GM18868 (cell line): ENCODE results near the gene ROM1.
A peak's percentile ranks its signal among the peaks of the same experiment; 100 is the strongest.
"Not testable (repeated sequence)": the region's sequence is repeated elsewhere in the genome, so short reads cannot be mapped to it uniquely, and the experiment has no call there.

Experiments used
- ATAC-seq: cut with Tn5 transposase; IDR thresholded peaks from one replicate; pipeline ENCODE4 v1.9.1; 2021; ENCODE audit warnings: mild to moderate bottlenecking, moderate library complexity; ENCODE audit not compliant: unreplicated experiment

Gene ROM1

DNA sequence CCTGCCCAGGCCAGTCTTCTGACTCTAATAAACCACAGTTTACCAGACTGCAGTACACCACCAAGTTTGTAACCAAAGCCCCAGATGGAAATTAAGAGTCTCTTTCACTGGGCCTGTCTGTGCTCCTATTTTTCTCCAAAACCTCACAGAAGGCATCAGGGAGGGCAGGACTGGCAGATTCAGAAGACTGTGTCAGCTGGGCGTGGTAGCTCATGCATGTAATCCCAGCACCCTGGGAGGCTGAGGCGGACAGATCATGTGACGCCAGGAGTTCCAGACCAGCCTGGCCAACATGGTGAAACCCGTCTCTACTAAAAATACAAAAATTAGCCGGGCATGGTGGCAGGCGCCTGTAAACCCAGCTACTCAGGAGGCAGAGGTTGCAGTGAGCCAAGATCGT, 27.7 kb upstream of the ROM1 start:
- ATAC-seq = not testable (repeated sequence)

DNA sequence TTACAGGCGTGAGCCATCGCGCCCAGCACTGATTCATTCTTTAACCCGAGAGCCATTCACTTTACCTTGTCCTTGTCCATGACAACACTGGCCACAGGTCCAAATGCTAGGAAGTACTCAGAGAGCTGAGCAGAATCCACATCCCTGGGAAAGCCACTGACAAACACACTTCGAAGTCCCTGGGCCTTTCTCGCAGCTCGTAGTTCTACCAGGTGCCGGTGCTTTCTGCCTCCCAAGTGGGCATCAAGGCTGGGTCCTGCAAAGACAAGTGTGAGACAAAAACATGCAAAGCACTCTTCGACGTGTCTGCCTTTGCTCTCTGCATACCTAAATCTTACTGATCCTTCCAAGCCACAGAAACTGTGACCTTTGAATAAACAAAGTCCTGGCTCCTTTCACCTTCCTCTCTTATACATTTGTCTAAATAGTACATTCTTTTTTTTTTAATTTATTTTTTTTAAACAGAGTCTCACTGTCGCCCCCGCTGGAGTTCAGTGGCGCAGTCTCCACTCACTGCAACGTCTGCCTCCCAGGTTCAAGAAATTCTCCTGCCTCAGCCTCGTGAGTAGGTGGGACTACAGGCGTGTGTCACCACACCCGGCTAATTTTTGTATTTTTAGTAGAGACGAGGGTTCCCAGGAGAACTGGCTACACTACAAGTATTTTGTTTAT, 24.0 kb upstream of the ROM1 start:
- ATAC-seq = no peak

DNA sequence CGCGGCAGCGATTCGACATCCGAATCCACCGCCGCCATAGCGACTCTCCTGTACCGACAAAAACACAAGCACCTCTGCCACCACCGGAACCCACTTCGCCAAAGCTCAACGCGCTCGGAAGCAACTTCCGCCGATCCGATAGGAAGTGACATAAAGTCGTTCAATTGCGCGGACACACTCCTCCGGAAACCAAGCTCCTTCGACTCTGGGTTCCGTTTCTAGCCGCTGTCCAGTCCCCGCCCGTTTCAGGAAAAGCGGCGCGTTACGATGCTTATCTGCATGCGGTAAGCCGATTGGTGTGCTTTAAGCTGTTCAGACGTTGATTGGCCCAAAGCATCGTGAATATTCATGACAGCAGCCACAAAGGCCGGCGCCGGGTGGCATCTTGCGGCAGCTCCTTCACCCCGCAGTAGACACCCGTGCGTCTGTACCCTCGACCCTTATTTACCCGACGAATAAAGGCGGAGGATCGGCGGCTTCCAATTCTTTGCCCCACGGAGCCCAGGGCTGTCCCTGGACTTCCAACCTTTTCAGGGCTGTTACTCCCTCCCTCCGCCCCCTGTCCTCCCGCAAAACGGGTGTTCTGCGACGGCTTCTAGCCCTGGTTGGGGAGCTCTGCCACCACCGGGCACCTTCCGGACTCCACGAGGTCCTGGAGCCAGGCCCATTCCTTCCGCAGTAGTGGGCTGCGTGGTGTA, 21.5 kb upstream of the ROM1 start, which contains the start of gene TUT1:
TUT1 (minus strand) TSS at position 76 of the 698 bp plus-strand sequence; CDS start at position 38, 38 bp downstream.
- ATAC-seq = peak; percentile 88

DNA sequence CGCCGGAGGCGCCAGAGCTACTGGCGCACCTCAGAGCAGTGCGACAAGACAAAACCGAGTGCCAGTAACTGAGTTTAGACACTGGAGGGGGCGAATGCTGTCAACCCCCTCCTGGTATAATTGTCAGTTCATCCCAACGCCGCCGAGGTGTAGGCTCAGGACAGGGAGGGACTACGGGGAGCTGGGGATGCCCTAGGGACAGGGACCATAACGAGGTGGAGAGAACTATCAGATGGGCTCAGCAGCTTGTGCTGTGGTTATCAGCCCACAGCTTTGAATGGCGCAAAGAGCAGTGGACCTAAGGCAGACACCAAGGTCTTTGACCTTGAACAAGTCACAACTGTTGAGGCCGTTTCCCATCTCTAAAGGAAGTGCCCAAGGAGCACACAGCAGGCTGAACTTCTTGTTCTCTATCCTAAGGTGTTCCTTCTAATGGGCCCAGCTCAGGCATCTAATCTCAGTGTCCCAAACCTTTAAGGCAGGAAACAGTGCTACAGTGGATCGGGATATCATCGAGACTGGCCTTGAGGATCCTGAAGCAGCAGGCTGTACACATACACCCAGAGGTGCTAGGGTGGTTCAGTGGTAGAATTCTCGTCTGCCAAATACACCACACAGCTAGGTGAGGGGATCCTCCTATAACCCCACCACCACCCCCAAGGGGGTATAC, 20.8 kb upstream of the ROM1 start:
- no peak for ATAC-seq

DNA sequence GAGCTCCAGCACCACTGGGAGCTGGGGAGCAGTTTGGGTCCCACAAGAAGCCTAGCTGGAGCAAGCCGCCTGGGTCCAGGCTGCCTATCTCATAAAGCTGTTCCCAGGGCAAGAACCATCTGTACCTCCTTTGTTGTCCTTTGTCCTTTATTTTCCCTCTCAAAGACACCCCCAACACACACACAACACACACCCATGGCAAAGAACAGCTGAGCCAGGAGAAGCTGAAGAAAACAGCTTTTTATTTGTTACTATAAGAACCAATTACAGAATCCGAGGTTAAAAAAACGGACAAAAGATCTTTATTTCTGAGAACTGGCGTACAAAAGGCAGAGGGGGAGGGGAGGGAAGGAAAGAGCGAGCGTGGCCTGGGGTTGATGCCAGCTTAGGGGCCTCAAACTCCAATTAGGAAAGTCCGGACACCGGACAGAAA, 20.1 kb upstream of the ROM1 start:
- no peak for ATAC-seq

GRCh38 chr11:62593434-62594044, 19.5 kb upstream of the ROM1 start:
- ATAC-seq = no peak

DNA sequence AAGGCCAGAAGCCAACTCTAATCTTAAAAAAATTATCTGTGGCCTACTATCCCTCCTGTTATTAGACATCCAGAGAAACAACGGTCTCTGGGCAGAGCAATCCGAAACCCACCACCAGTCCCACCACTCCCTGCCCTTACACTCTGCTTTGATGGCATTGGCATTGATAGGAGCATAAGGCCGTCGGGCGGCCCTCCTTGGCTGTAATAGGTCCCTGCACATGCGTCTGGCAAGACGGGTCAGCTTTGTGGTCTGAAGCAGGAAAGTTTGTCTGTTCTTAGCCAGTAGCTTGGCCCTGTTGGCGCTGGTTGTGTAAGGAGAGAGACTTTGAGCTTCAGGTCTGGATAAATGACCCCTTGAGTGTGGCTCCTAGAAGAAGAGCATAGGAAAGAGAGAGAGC, 17.9 kb upstream of the ROM1 start:
- no peak for ATAC-seq

DNA sequence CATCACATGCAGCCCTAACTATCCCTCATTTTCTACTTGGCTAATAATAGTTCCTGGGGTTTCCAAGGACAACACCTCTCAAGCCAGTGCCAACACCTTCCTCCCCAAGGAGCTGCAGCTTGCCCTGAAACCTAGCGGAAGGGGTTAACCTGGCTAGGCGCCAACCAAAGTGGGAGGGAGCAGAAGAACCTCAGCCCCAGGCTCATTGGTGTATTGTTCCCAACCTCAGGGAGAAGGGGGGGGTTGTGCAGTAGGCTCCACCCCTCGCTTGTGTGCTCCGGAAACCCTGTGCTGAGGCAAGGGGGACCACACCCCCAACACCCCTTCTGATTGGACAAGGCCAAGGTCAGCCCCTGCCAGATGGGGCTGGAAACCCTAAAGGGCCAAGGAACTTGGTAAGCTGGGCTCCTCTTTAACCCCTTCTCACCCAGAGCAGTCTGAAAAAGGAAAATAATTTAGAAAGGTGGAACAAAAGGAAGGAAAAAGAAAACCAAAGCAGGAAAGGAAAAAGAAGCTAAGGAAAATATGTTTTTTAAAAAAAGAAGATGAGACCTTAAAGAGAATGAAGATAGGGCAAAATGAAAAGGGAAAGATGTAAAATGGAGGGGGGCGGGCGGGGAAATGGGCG, 13.9 kb upstream of the ROM1 start:
- peak; percentile 66 for ATAC-seq

GRCh38 chr11:62599901-62600300, 13.2 kb upstream of the ROM1 start:
- ATAC-seq = no peak

DNA sequence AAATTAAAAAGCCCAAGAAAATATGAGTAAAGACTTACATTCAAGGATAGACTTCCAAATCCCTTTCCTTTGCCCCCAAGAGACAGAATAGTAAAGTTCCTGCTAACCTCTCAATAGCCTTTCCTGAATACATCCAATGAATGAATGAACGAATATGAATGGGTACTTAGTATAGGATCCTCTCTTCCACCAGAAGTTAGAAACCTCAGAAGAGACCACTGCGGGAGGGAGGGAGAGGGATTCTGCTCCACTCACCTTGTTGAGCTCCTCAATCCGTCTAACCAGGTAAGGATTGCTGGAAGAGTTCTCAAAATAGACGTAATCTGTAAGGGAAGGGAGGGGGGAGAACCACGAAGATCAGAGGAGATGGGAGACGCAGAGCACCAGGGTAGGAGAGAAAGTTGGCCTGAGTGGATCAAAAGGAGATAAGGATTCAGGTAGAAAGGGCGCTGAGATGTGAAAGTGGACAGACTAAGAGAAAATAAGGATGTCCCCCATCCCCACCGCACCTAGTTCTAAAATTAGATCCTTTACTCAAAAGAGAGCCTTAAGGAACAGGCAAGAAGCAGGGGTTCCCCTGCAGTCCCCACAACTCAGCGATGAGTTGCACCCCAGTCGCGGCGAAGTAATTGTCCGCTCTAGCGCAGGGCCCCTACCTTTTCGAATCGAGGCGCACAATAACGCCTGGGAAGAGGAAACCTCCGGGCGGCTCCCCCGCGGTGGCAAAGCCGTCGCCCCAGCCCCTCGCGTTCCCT, 12.5 kb upstream of the ROM1 start:
- no peak for ATAC-seq

DNA sequence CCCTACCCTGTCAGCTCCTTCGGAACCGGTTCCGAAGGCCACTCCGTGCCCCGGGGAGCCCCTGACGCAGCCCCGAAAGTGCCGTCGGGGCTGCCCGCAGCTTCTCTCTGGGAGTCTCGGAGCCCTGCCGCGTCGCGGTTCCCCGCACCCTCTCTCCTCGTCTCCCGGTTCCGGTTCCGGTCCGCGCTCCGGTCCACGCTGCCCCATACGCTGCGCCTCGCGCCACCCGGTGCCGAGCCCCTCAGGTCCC, 12.0 kb upstream of the ROM1 start:
- no peak for ATAC-seq

DNA sequence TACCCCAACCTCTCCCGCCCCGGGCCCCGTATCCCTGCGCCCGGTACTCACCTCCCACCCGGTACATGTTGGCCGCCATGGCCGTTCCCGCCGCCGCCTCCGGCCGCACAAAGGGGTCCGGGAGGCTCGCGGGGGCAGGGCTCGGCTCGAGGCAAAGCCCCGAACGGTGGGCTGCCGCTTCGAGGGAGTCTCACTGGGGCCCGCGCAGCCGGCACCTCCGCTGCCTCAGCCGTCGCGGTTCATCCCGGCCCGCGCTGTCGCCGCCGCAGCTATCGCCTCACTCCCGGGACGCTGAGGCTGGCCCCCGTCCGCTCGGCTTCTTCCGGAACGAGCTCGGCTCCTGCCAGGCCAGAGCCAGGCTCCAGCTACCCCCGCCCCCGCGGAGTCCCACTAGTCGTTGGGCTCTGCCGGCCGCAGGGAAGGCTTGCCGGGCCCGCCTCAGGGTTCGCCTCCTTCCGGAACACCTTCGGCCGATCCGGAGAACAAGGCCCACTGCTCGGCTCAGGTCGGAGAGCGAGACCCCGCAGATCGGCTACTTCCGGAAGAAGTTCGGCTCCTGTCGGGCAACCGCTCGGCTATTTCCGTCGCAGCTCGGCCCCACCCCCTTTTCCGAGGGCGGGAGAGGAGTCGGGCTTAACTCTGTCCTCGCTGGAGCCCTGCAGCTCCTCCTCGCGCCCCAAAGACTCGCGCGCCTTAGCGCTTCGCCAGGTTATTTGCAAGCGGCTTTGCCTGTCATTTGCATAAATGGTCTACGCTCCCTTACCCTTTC, 11.5 kb upstream of the ROM1 start, which contains the start of gene MTA2:
MTA2 (minus strand) TSS at position 494 of the 769 bp plus-strand sequence; CDS start at position 79, 415 bp downstream.
- peak; percentile 73 for ATAC-seq

DNA sequence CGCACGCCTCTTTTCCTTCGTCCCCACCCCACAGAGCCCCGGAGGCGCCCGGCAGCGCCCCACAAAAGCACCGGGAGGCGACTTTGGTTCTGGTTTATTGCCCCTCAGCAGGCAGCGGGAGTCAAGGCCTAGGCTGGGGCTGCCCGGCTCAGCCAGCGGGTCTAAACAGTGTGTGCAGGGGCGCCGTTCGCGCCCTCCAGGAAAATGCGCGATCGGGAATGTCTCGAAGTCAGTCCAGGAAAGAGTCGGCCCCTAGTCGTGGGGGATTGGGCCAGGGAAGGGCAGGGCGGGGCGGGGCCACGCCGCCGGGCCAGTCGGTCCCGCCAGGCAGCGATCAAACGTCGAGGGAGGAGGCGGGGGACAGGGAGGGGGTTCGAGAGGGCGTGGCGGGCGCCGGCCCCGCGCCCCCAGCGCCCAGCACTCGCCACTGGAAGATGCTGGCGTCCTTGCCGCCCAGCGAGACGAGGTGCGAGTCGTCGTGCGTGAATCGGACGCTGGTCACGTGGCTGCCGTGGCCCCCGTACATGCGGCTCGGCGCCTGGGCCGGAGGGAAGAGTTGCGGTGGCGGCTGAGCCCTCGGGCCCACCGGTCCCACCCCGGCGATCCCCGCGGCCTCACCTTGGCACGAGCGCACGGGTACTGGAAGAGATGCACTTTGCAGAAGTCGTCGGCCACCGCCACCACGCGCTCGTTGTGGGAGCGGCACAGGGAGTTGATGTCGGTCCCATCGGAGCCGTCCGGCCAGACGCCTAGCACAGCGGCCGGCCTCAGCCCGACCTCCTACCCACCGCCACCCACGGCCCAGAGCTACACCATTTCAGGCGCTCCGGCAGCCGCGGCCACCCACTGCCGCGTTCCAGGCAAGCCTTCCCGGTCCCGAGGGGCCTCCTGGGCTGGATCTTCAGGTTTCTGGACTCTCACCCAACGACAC, 10.7 kb upstream of the ROM1 start:
- ATAC-seq = no peak

- no peak for ATAC-seq
These were observed 10.0 kb upstream of the ROM1 start for GRCh38 chr11:62603072-62603408.

DNA sequence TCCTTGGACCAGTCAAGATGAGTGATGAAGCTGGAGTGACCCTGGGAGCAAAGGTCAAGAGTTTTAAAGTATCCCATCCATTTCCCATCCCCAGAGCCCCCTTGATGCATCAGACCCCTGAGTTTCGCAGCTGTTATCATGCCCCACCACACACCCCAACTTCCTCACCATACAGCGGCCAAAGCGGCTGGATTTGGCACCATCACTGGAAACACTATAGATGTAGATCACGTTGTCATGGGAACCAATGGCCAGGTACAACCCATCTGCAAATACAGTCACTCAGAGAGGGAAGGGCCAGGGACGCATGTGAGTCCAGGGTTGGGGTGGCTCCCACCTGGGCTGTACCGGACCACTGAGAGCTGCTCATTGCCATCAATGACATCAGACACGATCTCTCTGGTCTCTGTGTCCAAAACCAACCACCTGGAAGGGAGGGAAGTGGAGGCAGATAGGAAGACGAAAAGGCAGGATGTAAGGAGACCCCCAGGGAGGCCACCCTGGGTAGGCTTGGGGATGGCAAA, 9.2 kb upstream of the ROM1 start:
- ATAC-seq = no peak

- ATAC-seq = no peak
These were observed 8.5 kb upstream of the ROM1 start for GRCh38 chr11:62604460-62605120.

- no peak for ATAC-seq
These were observed 7.6 kb upstream of the ROM1 start for GRCh38 chr11:62605467-62605866.

- ATAC-seq = no peak
These were observed 7.2 kb upstream of the ROM1 start for GRCh38 chr11:62605902-62606301.
